K562 (cell line): ENCODE data around the gene CAPN2. TPM values are rescaled to one million over a fixed set of nuclear protein-coding genes. Genes with fewer than 3 reads are reported as not detected.

Experiments used
- ARID3B ChIP-seq: fragments of 250-450 bp; sonication (Bioruptor Pico); IDR thresholded peaks from 2 replicates; pipeline ENCODE4 v1.4.0; 2020; ENCODE audit warnings: borderline replicate concordance
- BMI1 ChIP-seq: fragments of 150-350 bp; IDR thresholded peaks from 2 replicates; pipeline ENCODE4 v1.6.1; 2014; ENCODE audit warnings: low read length
- E2F8 ChIP-seq: fragments of 450-650 bp; IDR thresholded peaks from 2 replicates; pipeline ENCODE4 v1.7.1; 2018; ENCODE audit warnings: mild to moderate bottlenecking, low read depth; ENCODE audit not compliant: partially characterized antibody
- EZH2 ChIP-seq: IDR thresholded peaks from 2 replicates; pipeline ENCODE4 v1.6.1; 2012; ENCODE audit warnings: low read depth, mild to moderate bottlenecking, inconsistent platforms, low read length, borderline replicate concordance
- GTF2E2 ChIP-seq: fragments of 200-800 bp; sonication (Bioruptor generic); IDR thresholded peaks from 2 replicates; pipeline ENCODE4 v1.6.1; 2016; ENCODE audit warnings: missing genetic modification characterization, missing compliant biosample characterization
- KDM1A ChIP-seq, 2 experiments: fragments of 450-650 bp; IDR thresholded peaks; 2 replicates each; pipeline ENCODE4 v1.6.1; 2016; ENCODE audit warnings: mild to moderate bottlenecking in 2 of 2
- NFIX ChIP-seq: fragments of 250-450 bp; sonication (Bioruptor Pico); IDR thresholded peaks from 2 replicates; pipeline ENCODE4 v1.4.0; 2020; ENCODE audit warnings: low read depth, mild to moderate bottlenecking, moderate library complexity
- NONO ChIP-seq, 2 experiments: fragments of 200-400 bp in 1 of 2; fragments of 450-650 bp in 1 of 2; formaldehyde crosslinking in 1 of 2; IDR thresholded peaks; 2 replicates each; pipeline ENCODE4 v1.6.1; 2017; ENCODE audit warnings: low read depth in 2 of 2, mild to moderate bottlenecking in 2 of 2, moderate library complexity in 2 of 2, low read length in 1 of 2
- NRF1 ChIP-seq, 2 experiments: fragments of 450-650 bp; IDR thresholded peaks in 1 of 2; conservative IDR thresholded peaks in 1 of 2; 2 replicates each; pipeline ENCODE4 v1.6.1; 2014; ENCODE audit warnings: mild to moderate bottlenecking in 2 of 2
- SRSF1 ChIP-seq: fragments of 200-400 bp; formaldehyde crosslinking; IDR thresholded peaks from 2 replicates; pipeline ENCODE4 v1.6.1; 2017; ENCODE audit warnings: mild to moderate bottlenecking, low read depth, low read length, moderate library complexity
- ZBTB11 ChIP-seq, 3 experiments: fragments of 200-800 bp in 1 of 3; fragments of 250-450 bp in 1 of 3; fragments of 450-650 bp in 1 of 3; sonication (Bioruptor Pico) in 1 of 3; sonication (Bioruptor generic) in 1 of 3; formaldehyde crosslinking in 1 of 3; IDR thresholded peaks; 2 replicates each; pipeline versions ENCODE4 v1.6.1 to v1.8.0; 2016 to 2022; ENCODE audit warnings: mild to moderate bottlenecking in 2 of 3, missing genetic modification characterization in 2 of 3, missing compliant biosample characterization in 1 of 3, moderate library complexity in 1 of 3
- ZNF778 ChIP-seq: fragments of 450-650 bp; formaldehyde crosslinking; IDR thresholded peaks from 2 replicates; pipeline ENCODE4 v1.4.0; 2020; ENCODE audit warnings: mild to moderate bottlenecking, moderate library complexity
- ZNF79 ChIP-seq: fragments of 250-450 bp; sonication (Bioruptor Pico); IDR thresholded peaks from 2 replicates; pipeline ENCODE4 v1.4.0; 2020; ENCODE audit warnings: low read depth, mild to moderate bottlenecking, moderate library complexity
- ZZZ3 ChIP-seq: fragments of 450-650 bp; IDR thresholded peaks from 2 replicates; pipeline ENCODE4 v1.6.1; 2016; ENCODE audit warnings: antibody characterized with exemption, mild to moderate bottlenecking, moderate library complexity
- polyA plus RNA-seq, 8 experiments: library from polyadenylated mRNA; depleted of rRNA in 4 of 8; stranded (reverse) in 5 of 8; unstranded in 3 of 8; fragments of >200 nt; fragmentation: Nextera tagmentation in 2 of 8; fragmentation: Illumina TruSeq in 1 of 8; extraction: Ambion mirVana in 2 of 8; extraction: Trizol in 1 of 8; gene quantifications; 2 replicates each; pipeline versions ENCODE4 v1.2.1 to v1.2.3, GENCODE V29; 2011 to 2014; ENCODE audit warnings: inconsistent platforms in 1 of 8, missing spikeins in 1 of 8
- total RNA-seq, 7 experiments: library from RNA; depleted of rRNA in 6 of 7; stranded (reverse); fragments of >200 nt in 6 of 7; fragmentation: Illumina TruSeq in 2 of 7; extraction: Trizol in 2 of 7; gene quantifications; 2 replicates each; pipeline versions ENCODE4 v1.2.1 to v1.2.3, GENCODE V29; 2011 to 2021; ENCODE audit warnings: low replicate concordance in 1 of 7
- TF ChIP-seq, protein P1 (sequence below): fragments of 450-650 bp; formaldehyde crosslinking; conservative IDR thresholded peaks from 2 replicates; pipeline ENCODE4 v1.4.0; 2022; ENCODE audit warnings: mild to moderate bottlenecking, missing genetic modification characterization
- TF ChIP-seq, protein P2 (sequence below): fragments of 250-450 bp; sonication (Bioruptor Pico); IDR thresholded peaks from 2 replicates; pipeline ENCODE4 v1.9.0; 2021; ENCODE audit warnings: mild to moderate bottlenecking, inconsistent platforms

The CAPN2 gene
- total and polyA plus RNA-seq, 9 of the 15 experiments (the other 6 are each of a cell fraction or from before 2014, with no cell fraction given), result 24.6 to 157 (median 101) TPM

GRCh38 chr1:223678841-223679240, 33.5 kb upstream of the CAPN2 start (continued):
- TF ChIP-seq, protein P1, sequence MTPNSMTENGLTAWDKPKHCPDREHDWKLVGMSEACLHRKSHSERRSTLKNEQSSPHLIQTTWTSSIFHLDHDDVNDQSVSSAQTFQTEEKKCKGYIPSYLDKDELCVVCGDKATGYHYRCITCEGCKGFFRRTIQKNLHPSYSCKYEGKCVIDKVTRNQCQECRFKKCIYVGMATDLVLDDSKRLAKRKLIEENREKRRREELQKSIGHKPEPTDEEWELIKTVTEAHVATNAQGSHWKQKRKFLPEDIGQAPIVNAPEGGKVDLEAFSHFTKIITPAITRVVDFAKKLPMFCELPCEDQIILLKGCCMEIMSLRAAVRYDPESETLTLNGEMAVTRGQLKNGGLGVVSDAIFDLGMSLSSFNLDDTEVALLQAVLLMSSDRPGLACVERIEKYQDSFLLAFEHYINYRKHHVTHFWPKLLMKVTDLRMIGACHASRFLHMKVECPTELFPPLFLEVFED (CRISPR knock-in tag), result no peak
- TF ChIP-seq, protein P2, sequence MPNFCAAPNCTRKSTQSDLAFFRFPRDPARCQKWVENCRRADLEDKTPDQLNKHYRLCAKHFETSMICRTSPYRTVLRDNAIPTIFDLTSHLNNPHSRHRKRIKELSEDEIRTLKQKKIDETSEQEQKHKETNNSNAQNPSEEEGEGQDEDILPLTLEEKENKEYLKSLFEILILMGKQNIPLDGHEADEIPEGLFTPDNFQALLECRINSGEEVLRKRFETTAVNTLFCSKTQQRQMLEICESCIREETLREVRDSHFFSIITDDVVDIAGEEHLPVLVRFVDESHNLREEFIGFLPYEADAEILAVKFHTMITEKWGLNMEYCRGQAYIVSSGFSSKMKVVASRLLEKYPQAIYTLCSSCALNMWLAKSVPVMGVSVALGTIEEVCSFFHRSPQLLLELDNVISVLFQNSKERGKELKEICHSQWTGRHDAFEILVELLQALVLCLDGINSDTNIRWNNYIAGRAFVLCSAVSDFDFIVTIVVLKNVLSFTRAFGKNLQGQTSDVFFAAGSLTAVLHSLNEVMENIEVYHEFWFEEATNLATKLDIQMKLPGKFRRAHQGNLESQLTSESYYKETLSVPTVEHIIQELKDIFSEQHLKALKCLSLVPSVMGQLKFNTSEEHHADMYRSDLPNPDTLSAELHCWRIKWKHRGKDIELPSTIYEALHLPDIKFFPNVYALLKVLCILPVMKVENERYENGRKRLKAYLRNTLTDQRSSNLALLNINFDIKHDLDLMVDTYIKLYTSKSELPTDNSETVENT, result no peak
- TF ChIP-seq ZNF79 (CRISPR knock-in tag), result no peak
- peak; percentile 34 for TF ChIP-seq E2F8
- TF ChIP-seq ZBTB11 (CRISPR knock-in tag; IDR thresholded peaks at IDR 0.05), result peak in 1 of 3 experiments; percentile 70; a peak in 2 of 6 replicates
- TF ChIP-seq ZZZ3, result no peak
- TF ChIP-seq EZH2, result no peak
- no peak for TF ChIP-seq ZNF778 (CRISPR knock-in tag)
- TF ChIP-seq GTF2E2 (tag), result no peak
- TF ChIP-seq KDM1A (IDR thresholded peaks at IDR 0.05), result peak; percentile 99
- TF ChIP-seq NONO (IDR thresholded peaks at IDR 0.05; ENCODE audit: low read depth in 2 of 2, low read length in 1 of 2), result no peak
- TF ChIP-seq NRF1 (conservative IDR thresholded peaks at IDR 0.05 in 1 of 2, IDR thresholded peaks at IDR 0.05 in 1 of 2), result peak; percentile 29 to 53; a peak in 2 of 4 replicates
- no peak for TF ChIP-seq SRSF1
- TF ChIP-seq ARID3B (CRISPR knock-in tag), result no peak
- no peak for TF ChIP-seq BMI1
- TF ChIP-seq NFIX (CRISPR knock-in tag), result no peak
